ENCODE measurements around the gene TBKBP1. TPM values are rescaled to one million over a fixed set of nuclear protein-coding genes. Genes with fewer than 3 reads are reported as not detected.

TBKBP1 gene
- polyA plus RNA-seq, 2 of the 4 experiments (the other 2 are of a cell fraction) = 3.4 to 9.3 TPM

GRCh38 chr17:47686664-47687327, 7.2 kb upstream of the TBKBP1 start:
- CTCF ChIA-PET = interaction anchor here (0.8 to 3.4 kb wide), 8 partner anchors 8 to 263 kb away, joined by 3 to 43 read pairs (median 4); no protein-coding TSS in a partner anchor
- H3K9me3 ChIP-seq = no peaks in the 10 kb centered on the region
- FAIRE-seq = no peak
- DNase-seq (ENCODE audit: low read depth in 1 of 2, low spot score in 1 of 2) = no peak
- H3K4me3 ChIP-seq = no peak overlapping the region
- no peak overlapping the region for H3K4me2 ChIP-seq
- ATAC-seq = peak; percentile 7 to 13; a peak in 4 of 6 replicates
- no peak for TF ChIP-seq MAZ (IDR thresholded peaks at IDR 0.05; ENCODE audit: borderline replicate concordance, low read depth, low read length)
- peak in 1 of 2 experiments; percentile 15; a peak in 2 of 5 replicates for TF ChIP-seq JUN (IDR thresholded peaks at IDR 0.05)
- no peak for TF ChIP-seq ZNF302 (CRISPR knock-in tag; IDR thresholded peaks at IDR 0.05)
- no peak for TF ChIP-seq HDAC2 (IDR thresholded peaks at IDR 0.05)
- TF ChIP-seq EP300 (IDR thresholded peaks at IDR 0.05) = no peak
- POLR2A ChIA-PET = interaction anchor here (1.9 kb wide), 1 partner anchor 37 kb away, joined by 12 read pairs; the partner anchor contains the start of gene KPNB1
- H3K4me1 ChIP-seq = peaks cover 29% of the 10 kb centered on the region; the same call in 2 of the 3 replicates
- H3K27ac ChIP-seq = no peak overlapping the region
- 88% methylated on average over 7 of the region's 7 CpGs for WGBS (ENCODE audit: missing lambda C conversion rate)

GRCh38 chr17:47687328-47687690, 6.7 kb upstream of the TBKBP1 start:
- DNase-seq (ENCODE audit: low read depth in 1 of 2, low spot score in 1 of 2) (no peak), FAIRE-seq (no peak), ATAC-seq (peak; percentile 2 to 10; a peak in 3 of 6 replicates)
- no peak overlapping the region for H3K4me2 ChIP-seq
- H3K4me3 ChIP-seq = no peak overlapping the region
- no peaks in the 10 kb centered on the region for H3K9me3 ChIP-seq
- no peak overlapping the region for H3K27ac ChIP-seq
- POLR2A ChIA-PET = interaction anchor here (1.9 kb wide), 1 partner anchor 37 kb away, joined by 12 read pairs; the partner anchor contains the start of gene KPNB1
- H3K4me1 ChIP-seq = peaks cover 29% of the 10 kb centered on the region; the same call in 2 of the 3 replicates
- TF ChIP-seq RFX5 (IDR thresholded peaks at IDR 0.05) = no peak
- TF ChIP-seq JUNB (IDR thresholded peaks at IDR 0.05) = no peak
- no peak for TF ChIP-seq FOXS1 (CRISPR knock-in tag; IDR thresholded peaks at IDR 0.05)
- no peak for TF ChIP-seq EHMT2 (IDR thresholded peaks at IDR 0.05; ENCODE audit: low read depth)
- peak; percentile 40; the same call in 1 of the 2 replicates for TF ChIP-seq FOSB (CRISPR knock-in tag; IDR thresholded peaks at IDR 0.05)
- TF ChIP-seq POLR2A (IDR thresholded peaks at IDR 0.05; ENCODE audit: low read length) = no peak
- CTCF ChIA-PET = interaction anchor here (0.5 to 3.4 kb wide), 13 partner anchors 8 to 263 kb away, joined by 3 to 43 read pairs (median 3); no protein-coding TSS in a partner anchor

- Histone ChIP-seq H3K9me3 (no peaks in the 10 kb centered on the region), H3K4me2 (no peak overlapping the region), H3K27ac (no peak overlapping the region), H3K4me3 (no peak overlapping the region), H3K4me1 (peaks cover 31% of the 10 kb centered on the region)
- TF ChIP-seq E2F6 (IDR thresholded peaks at IDR 0.05; ENCODE audit: borderline replicate concordance, low read depth) = no peak
- TF ChIP-seq RARB (CRISPR knock-in tag; IDR thresholded peaks at IDR 0.05) = no peak
- TF ChIP-seq JUN (IDR thresholded peaks at IDR 0.05) = no peak
- no peak for TF ChIP-seq MAFK (IDR thresholded peaks at IDR 0.05; ENCODE audit: partially characterized antibody)
- no peak for TF ChIP-seq MYC (IDR thresholded peaks at IDR 0.05; ENCODE audit: borderline replicate concordance, low read length)
- no peak for TF ChIP-seq HDAC2 (IDR thresholded peaks at IDR 0.05)
- TF ChIP-seq PBX3 (IDR thresholded peaks at IDR 0.05) = 0 out of 2 replicates have a peak, but pooled peaks have one; percentile 16
- no peak for TF ChIP-seq NPAS2 (CRISPR knock-in tag; IDR thresholded peaks at IDR 0.05; ENCODE audit: borderline replicate concordance)
- TF ChIP-seq RCOR1 (IDR thresholded peaks at IDR 0.05; ENCODE audit: low read depth, low read length) = no peak
- TF ChIP-seq RNF2 (IDR thresholded peaks at IDR 0.05; ENCODE audit: borderline replicate concordance, low read depth) = no peak
- TF ChIP-seq USF2 (IDR thresholded peaks at IDR 0.05) = no peak
- no peak for TF ChIP-seq GATA3 (IDR thresholded peaks at IDR 0.05; ENCODE audit: borderline replicate concordance)
- no peak for TF ChIP-seq HOXB13 (CRISPR knock-in tag; IDR thresholded peaks at IDR 0.05; ENCODE audit: low read depth)
- no peak for TF ChIP-seq FOSL2 (IDR thresholded peaks at IDR 0.05)
- TF ChIP-seq FOSL2 (CRISPR knock-in tag; IDR thresholded peaks at IDR 0.05) = peak; percentile 21; the same call in 1 of the 2 replicates
- TF ChIP-seq FOXS1 (CRISPR knock-in tag; IDR thresholded peaks at IDR 0.05) = no peak
- no peak for TF ChIP-seq REST (IDR thresholded peaks at IDR 0.05)
- no peak for FAIRE-seq
- ChIA-PET POLR2A (interaction anchor here (1.9 kb wide), 1 partner anchor 38 kb away, joined by 12 read pairs; the partner anchor contains the start of gene KPNB1), CTCF (interaction anchor here (0.5 to 3.4 kb wide), 12 partner anchors 9 to 263 kb away, joined by 3 to 43 read pairs (median 3); no protein-coding TSS in a partner anchor)
- WGBS (ENCODE audit: missing lambda C conversion rate) = 79% methylated on average over 1 of the region's 1 CpG
- peak; percentile 47 to 57 for ATAC-seq
- no peak for DNase-seq (ENCODE audit: low read depth in 1 of 2, low spot score in 1 of 2)
Observed at GRCh38 chr17:47687748-47688147, 6.2 kb upstream of the TBKBP1 start.

Measured in A549 (cell line).